ENCODE measurements around the gene RNF151. TPM values are rescaled to one million over a fixed set of nuclear protein-coding genes. Genes with fewer than 3 reads are reported as not detected.

Gene RNF151
- total and polyA plus RNA-seq, 10 of the 15 experiments (the other 5 are each of a cell fraction or from before 2014, with no cell fraction given) = 0.17 to 0.56 TPM; not detected in 8

GRCh38 chr16:1932050-1933028 is 34.3 kb upstream of the RNF151 start (continued):
- no peak for TF ChIP-seq ZNF24 (IDR thresholded peaks at IDR 0.05)
- no peak for TF ChIP-seq GABPA (IDR thresholded peaks at IDR 0.05; ENCODE audit: low read depth)
- no peak for TF ChIP-seq RCOR1 (conservative IDR thresholded peaks at IDR 0.05; ENCODE audit: low read depth, low read length)
- TF ChIP-seq IRF5 (IDR thresholded peaks at IDR 0.05; ENCODE audit: borderline replicate concordance) = no peak
- TF ChIP-seq RAD51 (IDR thresholded peaks at IDR 0.05) = no peak
- TF ChIP-seq STAT3 (IDR thresholded peaks at IDR 0.05; ENCODE audit: low read depth, low read length) = no peak

- no TSS peak for BruUV-seq (replicated peaks)
- RAD21 ChIA-PET (ENCODE audit: unreplicated experiment) = no interaction called here
- FAIRE-seq (no peak), ATAC-seq (no peak), DNase-seq (ENCODE audit: low read depth, low spot score) (no peak)
- POLR2A ChIA-PET = no interaction called here
- Histone ChIP-seq H2AFZ (ENCODE audit: control insufficient read depth, low read depth, low read length) (no peak overlapping the region), H3K9me3 (replicated peaks; ENCODE audit: control insufficient read depth, insufficient read depth, low read length) (no peaks in the 10 kb centered on the region), H3K4me2 (ENCODE audit: control insufficient read depth, insufficient read depth) (no peak overlapping the region), H3K36me3 (ENCODE audit: control insufficient read depth in 2 of 2, insufficient read depth in 2 of 2, low read length in 1 of 2) (no peaks in the 10 kb centered on the region), H3K4me3 (no peak overlapping the region), H3K79me2 (ENCODE audit: control insufficient read depth, insufficient read depth, low read length) (no peaks in the 10 kb centered on the region), H3K4me1 (ENCODE audit: control insufficient read depth, insufficient read depth, low read length) (no peaks in the 10 kb centered on the region; the same call in 1 of the 2 replicates), H3K27me3 (replicated peaks in 1 of 2; ENCODE audit: control insufficient read depth in 2 of 2, insufficient read depth in 2 of 2, low read length in 1 of 2) (no peaks in the 10 kb centered on the region; a peak in 3 of 4 replicates), H4K20me1 (ENCODE audit: control insufficient read depth, insufficient read depth) (no peaks in the 10 kb centered on the region), H3K9ac (ENCODE audit: control insufficient read depth, insufficient read depth, low read length) (no peak overlapping the region), H3K27ac (ENCODE audit: control insufficient read depth, insufficient read depth) (no peak overlapping the region)
- in situ Hi-C loops (cut with MboI) = loop anchor here (10.0 kb wide), 1 partner anchor 68 kb away; no protein-coding TSS in a partner anchor
- SMC1A ChIA-PET (ENCODE audit: uncharacterized antibody, unreplicated experiment) = no interaction called here
- intact Hi-C loops (cut with micrococcal nuclease; ENCODE audit: unreplicated experiment) = no loop called here
- TF ChIP-seq ZNF384 (IDR thresholded peaks at IDR 0.05; ENCODE audit: borderline replicate concordance, low read depth, low read length) (no peak), CHD2 (IDR thresholded peaks at IDR 0.05; ENCODE audit: borderline replicate concordance, low read depth, low read length) (no peak)
- CTCF ChIA-PET = no interaction called here
- WGBS (ENCODE audit: insufficient coverage, insufficient replicate concordance, low lambda C conversion rate, missing lambda C conversion rate) = 49% methylated on average over 22 of the region's 23 CpGs
These were observed 33.5 kb upstream of the RNF151 start for GRCh38 chr16:1933097-1933661.

All from GM12878 (cell line).